MV-4-11 (cell line): ENCODE results near the gene ATE1.

ENCODE experiments used
- DNase-seq: peaks from one replicate; lab custom pipeline; 2025; lab: John Stamatoyannopoulos, UW

ATE1 gene

GRCh38 chr10:121873236-121873635 lies 54.6 kb downstream of the ATE1 start:
- no peak for DNase-seq

GRCh38 chr10:121870413-121870812 lies 57.4 kb downstream of the ATE1 start:
- no peak for DNase-seq

- DNase-seq: no peak
Observed at GRCh38 chr10:121865554-121865953, 62.3 kb downstream of the ATE1 start.

- no peak for DNase-seq
Observed at GRCh38 chr10:121864653-121865052, 63.2 kb downstream of the ATE1 start.

GRCh38 chr10:121864168-121864567 lies 63.7 kb downstream of the ATE1 start:
- no peak for DNase-seq

- no peak for DNase-seq
Observed at GRCh38 chr10:121862649-121863048, 65.2 kb downstream of the ATE1 start.

GRCh38 chr10:121862042-121862441 lies 65.8 kb downstream of the ATE1 start:
- no peak for DNase-seq

- DNase-seq: no peak
Observed at GRCh38 chr10:121860810-121861209, 67.0 kb downstream of the ATE1 start.

GRCh38 chr10:121854809-121855445 lies 72.9 kb downstream of the ATE1 start:
- peak; percentile 76 for DNase-seq

- DNase-seq: no peak
Observed at GRCh38 chr10:121853950-121854349, 73.9 kb downstream of the ATE1 start.

GRCh38 chr10:121851786-121852185 lies 76.0 kb downstream of the ATE1 start:
- no peak for DNase-seq

GRCh38 chr10:121848082-121848481 lies 79.7 kb downstream of the ATE1 start:
- no peak for DNase-seq

GRCh38 chr10:121846555-121846954 lies 81.3 kb downstream of the ATE1 start:
- DNase-seq: no peak

GRCh38 chr10:121845044-121845784 lies 82.6 kb downstream of the ATE1 start:
- peak; percentile 42 for DNase-seq

- no peak for DNase-seq
Observed at GRCh38 chr10:121844537-121844936, 83.3 kb downstream of the ATE1 start.

- DNase-seq: no peak
Observed at GRCh38 chr10:121843379-121843778, 84.5 kb downstream of the ATE1 start.

- DNase-seq: no peak
Observed at GRCh38 chr10:121841862-121842261, 86.0 kb downstream of the ATE1 start.

- peak; percentile 86 for DNase-seq
Observed at GRCh38 chr10:121838931-121839330, 88.9 kb downstream of the ATE1 start.

GRCh38 chr10:121838149-121838548 lies 89.7 kb downstream of the ATE1 start:
- DNase-seq: no peak

- no peak for DNase-seq
Observed at GRCh38 chr10:121836171-121836570, 91.7 kb downstream of the ATE1 start.

GRCh38 chr10:121835376-121835775 lies 92.5 kb downstream of the ATE1 start:
- no peak for DNase-seq

- DNase-seq: no peak
Observed at GRCh38 chr10:121834757-121835156, 93.1 kb downstream of the ATE1 start.

GRCh38 chr10:121833387-121833786 lies 94.4 kb downstream of the ATE1 start:
- DNase-seq: no peak

- DNase-seq: no peak
Observed at GRCh38 chr10:121832647-121833046, 95.2 kb downstream of the ATE1 start.
